Erythroblast (primary cell): ENCODE measurements around the gene SMAD5.

ENCODE experiments used
- GATA1 ChIP-seq: IDR thresholded peaks from 2 replicates; pipeline ENCODE4 v1.6.1; 2011; ENCODE audit warnings: low read depth, mild to moderate bottlenecking, control low read depth, low read length, moderate library complexity
- POLR2A ChIP-seq: IDR thresholded peaks from 2 replicates; pipeline ENCODE4 v1.6.1; 2011; ENCODE audit warnings: mild to moderate bottlenecking, low read length

- TF ChIP-seq POLR2A (no peak), GATA1 (no peak)
Observed at GRCh38 chr5:136133222-136133921, 727 bp downstream of the SMAD5 start.
